GM12801 (cell line): ENCODE data around the gene STUM.

ENCODE experiments used
- TF ChIP-seq, protein P1 (sequence below): IDR thresholded peaks from one replicate; pipeline ENCODE4 v1.5.1; 2011; ENCODE audit warnings: control low read depth; ENCODE audit not compliant: insufficient read length; ENCODE audit errors: extremely low read depth

Gene STUM

DNA sequence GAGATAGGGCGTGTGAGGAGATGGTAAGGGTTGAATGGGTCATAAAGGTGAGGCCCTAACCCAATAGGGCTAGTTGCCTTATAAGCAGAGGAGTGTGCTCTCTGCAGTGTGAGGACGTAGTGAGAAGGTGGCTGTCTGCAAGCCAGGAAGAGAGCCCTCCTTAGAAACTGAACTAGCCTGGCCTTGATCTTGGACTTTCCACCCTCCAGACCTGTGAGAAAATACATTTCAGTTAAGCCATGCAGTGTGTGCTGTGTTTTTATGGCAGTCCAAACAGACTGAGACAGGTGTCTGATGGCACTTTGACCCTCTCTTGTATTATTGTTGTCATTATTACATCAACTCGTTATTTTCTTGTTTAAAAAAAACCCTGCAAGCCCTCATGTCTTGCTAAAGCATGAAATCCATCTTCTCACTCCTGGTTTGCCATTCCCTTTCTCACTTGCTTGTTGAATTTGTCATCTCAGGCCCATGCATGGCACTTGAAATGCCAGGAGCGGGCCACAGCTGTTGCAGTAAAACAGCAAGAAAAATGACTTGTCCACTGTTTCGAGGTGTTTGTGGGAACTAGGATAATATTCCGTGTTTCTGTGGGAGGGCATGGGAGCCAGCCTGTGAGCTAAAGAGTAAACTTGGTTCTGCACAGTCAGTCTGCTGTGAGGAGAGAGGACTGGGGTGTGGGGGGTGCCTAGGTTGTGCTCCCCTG lies 78.6 kb downstream of the STUM start:
- TF ChIP-seq, protein P1, sequence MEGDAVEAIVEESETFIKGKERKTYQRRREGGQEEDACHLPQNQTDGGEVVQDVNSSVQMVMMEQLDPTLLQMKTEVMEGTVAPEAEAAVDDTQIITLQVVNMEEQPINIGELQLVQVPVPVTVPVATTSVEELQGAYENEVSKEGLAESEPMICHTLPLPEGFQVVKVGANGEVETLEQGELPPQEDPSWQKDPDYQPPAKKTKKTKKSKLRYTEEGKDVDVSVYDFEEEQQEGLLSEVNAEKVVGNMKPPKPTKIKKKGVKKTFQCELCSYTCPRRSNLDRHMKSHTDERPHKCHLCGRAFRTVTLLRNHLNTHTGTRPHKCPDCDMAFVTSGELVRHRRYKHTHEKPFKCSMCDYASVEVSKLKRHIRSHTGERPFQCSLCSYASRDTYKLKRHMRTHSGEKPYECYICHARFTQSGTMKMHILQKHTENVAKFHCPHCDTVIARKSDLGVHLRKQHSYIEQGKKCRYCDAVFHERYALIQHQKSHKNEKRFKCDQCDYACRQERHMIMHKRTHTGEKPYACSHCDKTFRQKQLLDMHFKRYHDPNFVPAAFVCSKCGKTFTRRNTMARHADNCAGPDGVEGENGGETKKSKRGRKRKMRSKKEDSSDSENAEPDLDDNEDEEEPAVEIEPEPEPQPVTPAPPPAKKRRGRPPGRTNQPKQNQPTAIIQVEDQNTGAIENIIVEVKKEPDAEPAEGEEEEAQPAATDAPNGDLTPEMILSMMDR: no peak

DNA sequence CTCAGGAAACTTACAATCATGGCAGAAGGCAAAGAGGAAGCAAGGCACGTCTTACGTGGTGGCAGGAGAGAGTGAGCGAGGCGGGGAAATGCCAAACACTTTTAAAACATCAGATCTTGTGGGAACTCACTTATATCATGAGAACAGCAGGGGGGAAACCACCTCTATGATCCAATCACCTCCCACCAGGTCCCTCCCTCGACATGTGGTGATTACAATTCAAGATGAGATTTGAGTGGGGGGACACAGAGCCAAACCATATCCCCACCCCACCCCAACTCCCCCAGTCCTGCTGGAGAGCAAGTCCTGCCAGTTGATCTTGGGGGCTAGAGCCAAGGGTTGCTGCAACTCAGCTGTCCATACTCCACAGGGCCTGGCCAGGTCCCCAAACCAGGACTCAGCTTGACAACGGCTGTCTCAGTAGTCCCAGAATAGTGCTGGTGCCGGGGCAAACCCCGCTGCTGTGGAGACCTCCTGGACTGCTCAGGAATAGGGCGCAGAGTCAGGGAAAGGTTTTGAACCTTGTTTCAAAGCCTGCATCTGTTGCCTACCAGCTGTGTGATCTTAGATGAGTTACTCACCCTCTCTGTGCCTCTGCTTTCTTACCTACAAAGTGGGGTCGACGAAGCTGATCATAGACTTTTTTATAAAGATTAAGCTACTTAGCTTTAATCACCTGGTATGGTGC lies 79.5 kb downstream of the STUM start:
- TF ChIP-seq, protein P1: no peak

DNA sequence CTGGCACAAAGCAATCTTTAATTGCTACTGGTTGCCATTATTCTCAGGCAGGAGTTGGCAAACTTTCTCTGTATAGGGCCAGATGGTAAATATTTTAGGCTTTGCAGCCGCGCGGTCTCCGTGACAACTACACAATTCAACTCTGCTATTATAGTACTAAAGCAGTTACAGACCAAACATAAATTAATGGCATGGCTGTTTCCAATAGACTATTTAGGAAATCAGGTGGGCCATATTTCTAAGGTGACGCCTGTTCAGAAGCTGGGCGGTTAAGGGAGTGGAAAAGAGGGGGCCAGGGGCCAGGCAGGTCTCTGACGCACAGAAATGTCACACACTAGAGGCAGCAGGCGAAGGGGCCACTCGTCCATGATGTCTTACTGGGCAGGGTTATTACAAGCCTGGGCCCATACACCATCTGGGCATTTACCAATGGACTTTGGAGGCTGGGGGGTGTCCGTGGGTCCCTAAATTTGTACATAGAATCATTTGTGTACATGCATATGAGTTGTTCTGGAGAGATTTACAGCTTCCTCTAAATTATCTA lies 80.1 kb downstream of the STUM start:
- TF ChIP-seq, protein P1: no peak

DNA sequence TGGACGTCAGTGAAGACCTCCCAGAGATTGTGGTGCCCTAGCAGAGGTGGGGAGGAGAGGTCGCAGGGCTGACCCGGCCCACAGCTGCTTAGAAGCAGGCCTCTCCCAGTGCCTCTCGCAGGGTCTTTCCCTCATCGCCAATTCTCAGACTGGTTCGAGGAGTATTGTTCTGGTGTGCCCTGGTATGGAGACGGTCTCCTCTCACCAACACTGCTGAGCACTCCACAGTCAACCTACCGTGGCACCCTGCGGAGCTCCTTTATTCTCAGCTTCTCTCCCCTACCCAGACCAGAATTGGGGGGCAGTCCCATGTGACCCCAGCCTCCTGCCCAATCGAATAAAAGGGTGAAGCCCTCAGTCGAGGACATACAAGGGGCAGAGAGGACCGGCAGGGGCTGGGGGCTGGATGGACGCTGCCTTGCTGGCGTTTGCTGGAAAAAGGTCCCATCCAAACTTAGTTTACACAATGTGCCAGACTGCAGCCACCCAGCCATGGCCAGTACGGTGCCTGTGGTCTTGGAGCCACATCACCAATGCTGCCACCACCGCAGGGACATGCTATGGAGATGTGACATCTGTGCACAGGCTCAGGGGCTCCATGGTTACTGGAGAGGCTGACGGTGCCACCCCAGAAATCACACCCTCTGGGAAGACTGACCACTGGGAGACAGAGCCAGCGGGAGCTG lies 80.8 kb downstream of the STUM start:
- TF ChIP-seq, protein P1: no peak

DNA sequence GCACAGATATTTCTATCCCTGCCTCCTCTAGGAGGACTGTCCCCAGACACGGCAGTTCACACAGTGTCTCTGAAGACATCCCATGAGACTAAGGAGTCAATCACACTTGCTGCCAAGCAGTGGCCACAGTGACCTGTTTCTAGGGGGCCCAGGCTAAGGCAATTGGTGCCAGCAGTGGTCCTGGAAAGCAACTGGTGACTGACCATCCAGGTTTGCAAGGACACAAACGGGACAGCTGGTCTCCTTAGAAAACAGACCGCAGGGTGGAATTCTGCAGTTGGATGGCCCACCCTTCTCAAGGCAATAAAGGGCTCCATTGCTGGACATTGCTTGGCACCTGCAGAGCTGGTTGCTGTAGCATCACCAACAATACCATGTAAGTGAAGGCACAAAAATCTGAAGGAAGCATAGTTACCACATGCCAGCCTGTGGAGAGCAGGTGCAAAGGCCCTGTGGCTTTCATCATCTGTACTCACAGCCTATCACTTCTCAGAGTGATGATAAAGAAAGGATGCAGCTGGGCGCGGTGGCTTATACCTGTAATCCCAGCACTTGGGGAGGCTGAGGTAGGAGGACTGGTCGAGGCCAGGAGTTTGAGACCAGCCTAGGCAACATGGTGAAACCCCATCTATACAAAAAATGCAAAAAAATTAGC lies 81.5 kb downstream of the STUM start:
- TF ChIP-seq, protein P1: no peak

DNA sequence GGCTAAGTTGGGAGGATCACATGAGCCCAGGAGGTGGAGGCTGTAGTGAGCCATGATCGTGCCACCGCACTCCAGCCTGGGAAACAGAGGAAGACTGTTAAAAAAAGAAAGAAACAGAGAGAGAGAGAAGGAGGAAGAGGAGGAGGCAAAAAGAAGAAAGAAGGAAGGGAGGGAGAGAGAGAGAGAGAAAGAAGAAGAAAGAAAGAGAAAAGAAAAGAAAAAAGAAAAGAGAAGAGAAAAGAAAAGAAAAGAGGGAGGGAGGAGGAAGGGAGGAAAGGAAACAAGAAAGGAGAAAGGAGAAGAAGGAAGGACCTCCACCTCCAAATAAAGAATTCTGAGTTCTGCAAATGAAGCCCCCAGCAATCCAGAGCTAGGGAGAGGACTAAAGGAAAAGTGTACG lies 82.0 kb downstream of the STUM start:
- TF ChIP-seq, protein P1: no peak

DNA sequence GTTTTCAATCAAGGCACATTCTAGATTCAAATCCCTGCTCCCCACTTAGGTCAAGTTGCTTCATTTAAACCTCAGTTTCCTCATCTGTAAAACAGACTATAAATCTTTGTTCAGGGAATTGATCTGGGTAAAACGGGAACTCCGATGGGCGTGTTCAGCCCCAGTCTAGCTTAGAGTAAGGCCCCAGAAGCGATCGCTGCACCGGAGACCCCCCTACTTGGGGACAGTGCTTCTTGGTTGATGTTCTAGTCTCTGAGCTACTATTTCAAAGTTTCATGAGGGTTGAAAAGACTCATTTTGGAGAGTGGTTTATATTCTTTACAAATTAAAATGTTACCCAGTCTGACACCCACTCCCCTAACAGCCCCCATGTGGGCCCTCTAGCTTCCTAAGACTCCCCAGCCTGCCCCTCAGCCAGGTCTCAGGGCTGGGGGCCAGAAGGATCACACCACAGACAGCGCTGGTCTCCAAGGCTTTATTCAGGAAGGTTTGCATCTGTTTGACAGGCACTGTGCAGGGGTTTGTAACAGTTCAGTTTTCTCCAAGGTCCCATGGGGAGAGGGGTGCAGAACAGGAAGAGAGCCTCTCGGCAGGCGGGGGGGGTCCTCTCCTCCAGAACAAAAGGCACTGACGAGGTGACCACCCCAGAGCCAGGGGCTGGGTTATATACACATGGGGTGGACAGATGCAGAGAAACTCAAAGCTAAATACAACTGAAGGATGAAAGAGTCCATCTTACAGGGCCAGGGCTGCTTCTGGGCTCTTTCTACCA lies 82.9 kb downstream of the STUM start:
- TF ChIP-seq, protein P1: no peak
